NCI-H226 (cell line): ENCODE data around the gene RPSA.

Source experiments
- DNase-seq: peaks from one replicate; pipeline ENCODE4 v3.0.0-alpha.2; 2015

The RPSA gene

GRCh38 chr3:39460677-39461076 lies 54.2 kb downstream of the RPSA start:
- DNase-seq: no peak
